ENCODE measurements around the gene PON1.

The PON1 gene

GRCh38 chr7:95324431-95324830 is at the start of gene PON1:
Gene PON1 (minus strand): TSS chr7:95324532. CDS start chr7:95324475, 57 bp downstream.
- no peak for DNase-seq (ENCODE audit: low read depth in 2 of 2)

GRCh38 chr7:95373323-95373722 is 49.0 kb upstream of the PON1 start:
- no peak for DNase-seq (ENCODE audit: low read depth in 2 of 2)

- DNase-seq (ENCODE audit: low read depth in 2 of 2): no peak
These were observed 43.9 kb upstream of the PON1 start for GRCh38 chr7:95368235-95368634.

DNA sequence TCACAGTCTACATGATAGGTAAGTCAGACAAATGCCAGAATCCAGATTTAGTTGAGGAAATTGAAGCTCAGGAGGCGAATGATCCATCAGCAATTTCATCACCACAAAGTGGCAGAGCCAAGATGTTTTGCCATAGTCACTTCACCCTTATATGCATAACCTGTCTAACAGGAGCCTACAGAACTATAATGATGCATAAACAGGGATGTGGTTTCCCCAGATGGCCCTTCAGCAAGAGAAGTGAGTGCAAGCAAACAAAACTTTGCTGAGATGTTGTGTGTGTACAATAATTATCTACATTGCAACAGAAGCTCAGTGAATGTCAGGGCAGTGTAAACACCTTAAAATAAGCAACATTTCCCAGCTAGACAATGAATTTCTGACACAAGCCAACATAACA is 43.3 kb upstream of the PON1 start:
- no peak for DNase-seq (ENCODE audit: low read depth in 2 of 2)

- DNase-seq (ENCODE audit: low read depth in 2 of 2): no peak
These were observed 40.8 kb upstream of the PON1 start for GRCh38 chr7:95365151-95365550.

GRCh38 chr7:95357623-95358022 is 33.3 kb upstream of the PON1 start:
- DNase-seq (ENCODE audit: low read depth in 2 of 2): no peak

GRCh38 chr7:95342642-95343307 is 18.4 kb upstream of the PON1 start:
- DNase-seq (ENCODE audit: low read depth in 2 of 2): no peak

- DNase-seq (ENCODE audit: low read depth in 2 of 2): no peak
These were observed 17.7 kb upstream of the PON1 start for GRCh38 chr7:95342029-95342428.

DNA sequence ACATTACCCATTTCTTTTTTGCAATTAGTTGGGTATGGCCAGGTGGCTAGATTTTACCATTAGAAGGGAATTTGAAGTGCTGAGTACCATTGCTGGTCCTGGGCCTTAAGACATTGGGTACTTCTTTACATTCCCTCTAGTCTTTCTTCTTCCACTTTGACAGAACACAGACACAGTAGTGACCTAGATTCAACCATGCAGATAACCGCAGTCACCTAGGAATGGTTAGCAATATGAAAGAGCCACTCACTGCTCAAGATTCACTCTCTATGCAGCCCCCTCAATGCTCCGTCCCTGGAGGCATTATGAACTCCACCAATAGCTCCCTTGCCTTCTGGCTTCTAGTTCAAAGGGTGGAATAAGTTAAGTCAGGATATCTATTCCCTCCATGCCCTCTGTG is 16.2 kb upstream of the PON1 start:
- DNase-seq (ENCODE audit: low read depth in 2 of 2): no peak

- no peak for DNase-seq (ENCODE audit: low read depth in 2 of 2)
These were observed 14.5 kb upstream of the PON1 start for GRCh38 chr7:95338832-95339231.

- no peak for DNase-seq (ENCODE audit: low read depth in 2 of 2)
These were observed 10.8 kb upstream of the PON1 start for GRCh38 chr7:95335093-95335492.

GRCh38 chr7:95334447-95334846 is 10.1 kb upstream of the PON1 start:
- no peak for DNase-seq (ENCODE audit: low read depth in 2 of 2)

- no peak for DNase-seq (ENCODE audit: low read depth in 2 of 2)
These were observed 6.6 kb upstream of the PON1 start for GRCh38 chr7:95330961-95331337.

DNA sequence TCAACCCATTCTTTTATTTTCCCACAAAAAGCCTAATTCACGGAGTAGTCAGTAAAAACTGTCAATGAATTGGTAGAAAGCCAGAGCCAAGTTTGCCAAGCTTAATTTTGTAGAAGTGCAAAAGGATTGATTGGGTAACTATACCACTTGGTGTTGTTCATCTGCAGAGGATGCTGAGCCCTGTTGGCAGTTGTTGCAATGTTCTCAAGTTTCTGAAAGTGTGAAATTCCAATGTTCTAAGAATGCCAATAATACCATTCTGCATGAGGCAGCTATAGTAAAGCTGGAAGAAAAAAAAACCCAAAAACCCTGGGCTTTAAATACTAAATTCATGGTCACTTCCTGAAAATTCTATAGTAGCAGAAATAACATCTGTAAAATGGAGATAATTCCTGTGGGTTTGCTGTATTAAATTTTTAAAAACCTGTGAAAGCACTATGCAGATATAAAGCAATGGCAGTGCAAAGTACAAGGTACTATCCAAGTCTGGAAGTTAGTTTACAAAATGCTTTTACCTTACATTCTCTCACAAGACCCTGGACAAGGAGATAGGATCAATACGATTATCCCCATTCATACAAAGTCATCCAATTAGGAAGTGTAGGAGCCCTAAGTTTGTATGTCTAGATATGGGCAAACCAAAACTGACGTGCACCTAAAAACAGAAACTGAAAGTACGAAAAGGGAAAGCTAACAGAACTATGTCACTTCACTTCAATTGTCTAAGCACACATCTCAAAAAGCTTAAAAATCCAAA is 6.0 kb upstream of the PON1 start:
- DNase-seq (ENCODE audit: low read depth in 2 of 2): no peak

- no peak for DNase-seq (ENCODE audit: low read depth in 2 of 2)
These were observed 3.0 kb upstream of the PON1 start for GRCh38 chr7:95327356-95327755.

GRCh38 chr7:95323410-95324129 is 762 bp downstream of the PON1 start:
- DNase-seq (ENCODE audit: low read depth in 2 of 2): no peak

- no peak for DNase-seq (ENCODE audit: low read depth in 2 of 2)
These were observed 1.5 kb downstream of the PON1 start for GRCh38 chr7:95322854-95323253.

DNA sequence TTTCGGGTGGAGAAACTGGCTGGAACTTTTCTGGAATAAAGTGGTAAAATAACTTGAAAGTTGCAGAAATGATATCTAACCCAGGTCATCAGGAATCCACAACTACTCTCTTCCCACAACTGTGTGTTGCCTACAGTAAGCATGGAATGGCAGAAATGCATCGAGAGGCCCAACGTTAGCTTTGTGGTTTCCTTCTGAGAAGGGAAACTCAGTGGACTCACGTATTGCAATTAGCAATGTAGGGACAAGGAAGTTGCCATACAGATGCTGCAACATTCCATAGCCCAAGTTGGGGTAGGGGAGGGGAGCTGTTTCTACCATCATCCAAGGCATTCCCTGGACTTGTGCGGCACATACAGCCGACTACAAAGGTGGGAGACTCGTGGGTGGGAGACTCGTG is 1.9 kb downstream of the PON1 start:
- DNase-seq (ENCODE audit: low read depth in 2 of 2): no peak

DNA sequence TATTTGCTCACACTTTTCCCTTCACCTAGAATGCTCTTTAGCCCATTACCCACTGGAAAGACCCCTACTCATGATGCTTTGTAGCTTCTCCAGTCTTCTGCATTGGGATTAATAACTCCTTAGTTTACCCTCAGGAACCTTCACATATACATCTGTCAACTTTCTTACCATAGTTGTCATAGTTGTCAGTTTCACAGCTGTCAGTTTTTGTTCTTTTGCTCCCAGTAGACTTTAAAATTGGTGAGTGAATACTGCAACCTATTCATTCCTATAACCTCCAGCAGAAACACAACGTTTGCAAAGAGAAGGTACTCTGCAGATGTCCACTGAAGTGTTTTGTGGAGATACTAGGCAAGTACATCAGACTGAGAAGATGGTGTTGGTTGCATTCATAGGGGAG is 2.6 kb downstream of the PON1 start:
- DNase-seq (ENCODE audit: low read depth in 2 of 2): no peak

DNA sequence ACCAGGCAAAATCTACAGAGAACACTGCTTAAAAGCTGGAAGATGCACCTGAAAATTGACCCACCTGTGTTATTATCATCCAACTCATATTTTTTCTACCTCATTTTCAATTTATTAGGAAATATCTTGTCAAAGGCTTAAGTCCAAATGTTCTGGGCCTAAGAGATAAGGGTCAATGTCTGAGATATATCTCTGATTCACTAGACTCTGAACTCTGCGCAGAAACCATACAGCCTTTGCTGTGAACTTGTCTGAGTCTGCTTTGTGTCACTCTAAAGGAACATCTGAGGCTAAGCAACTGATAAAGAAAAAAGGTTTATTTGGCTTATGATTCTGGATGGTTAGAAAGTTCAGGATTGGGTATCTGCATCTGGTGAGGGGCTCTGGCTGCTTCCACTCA is 3.7 kb downstream of the PON1 start:
- no peak for DNase-seq (ENCODE audit: low read depth in 2 of 2)

DNA sequence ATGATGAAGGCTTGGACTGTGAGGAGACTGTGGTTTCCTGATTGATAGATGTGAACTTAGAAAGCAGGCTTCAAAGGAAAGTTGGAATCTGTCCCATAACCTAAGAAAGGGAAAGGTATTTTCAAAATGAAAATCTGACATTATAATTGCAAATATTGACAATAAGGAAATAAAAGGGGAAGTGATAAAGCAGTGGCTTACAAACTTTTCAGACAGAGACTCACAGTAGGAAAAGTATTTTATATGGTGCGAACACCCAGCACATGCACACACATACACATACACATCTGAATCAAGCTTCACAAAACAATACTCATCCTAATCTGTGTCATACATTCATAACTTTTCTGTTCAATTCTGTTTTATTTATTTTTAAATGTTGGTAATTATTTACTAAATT is 4.8 kb downstream of the PON1 start:
- DNase-seq (ENCODE audit: low read depth in 2 of 2): no peak

GRCh38 chr7:95318501-95319100 is 5.7 kb downstream of the PON1 start:
- no peak for DNase-seq (ENCODE audit: low read depth in 2 of 2)

GRCh38 chr7:95317966-95318365 is 6.4 kb downstream of the PON1 start:
- DNase-seq (ENCODE audit: low read depth in 2 of 2): no peak

Measured in stimulated activated CD8-positive, alpha-beta memory T cell treated with anti-CD3 and anti-CD28 coated beads, Interleukin-15, amount 100 ng/mL, for 48 hours (primary cell).